ENCODE measurements around the gene PLPPR1.

DNA sequence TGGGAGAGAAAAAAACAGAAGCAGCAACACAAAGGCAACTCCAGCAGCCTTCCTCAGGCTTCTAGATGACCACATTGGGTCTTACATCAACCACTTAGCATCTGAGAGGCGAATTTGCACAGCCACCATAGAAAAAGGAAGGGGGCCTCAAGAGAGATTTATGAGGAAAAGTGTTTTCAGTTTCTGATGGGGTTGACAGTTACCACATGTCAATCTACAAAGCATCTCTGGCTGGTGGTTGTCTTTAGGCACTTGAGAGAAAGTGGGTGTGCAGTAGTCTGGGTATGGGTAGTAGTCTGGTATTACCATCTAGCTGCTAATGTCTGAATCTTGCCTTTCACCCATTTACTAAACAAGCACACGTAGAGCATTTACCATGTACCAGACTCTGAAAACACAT is 218.8 kb downstream of the PLPPR1 start:
- no peak for TF ChIP-seq POLR2A (IDR thresholded peaks at IDR 0.05)
- TF ChIP-seq, protein P1, sequence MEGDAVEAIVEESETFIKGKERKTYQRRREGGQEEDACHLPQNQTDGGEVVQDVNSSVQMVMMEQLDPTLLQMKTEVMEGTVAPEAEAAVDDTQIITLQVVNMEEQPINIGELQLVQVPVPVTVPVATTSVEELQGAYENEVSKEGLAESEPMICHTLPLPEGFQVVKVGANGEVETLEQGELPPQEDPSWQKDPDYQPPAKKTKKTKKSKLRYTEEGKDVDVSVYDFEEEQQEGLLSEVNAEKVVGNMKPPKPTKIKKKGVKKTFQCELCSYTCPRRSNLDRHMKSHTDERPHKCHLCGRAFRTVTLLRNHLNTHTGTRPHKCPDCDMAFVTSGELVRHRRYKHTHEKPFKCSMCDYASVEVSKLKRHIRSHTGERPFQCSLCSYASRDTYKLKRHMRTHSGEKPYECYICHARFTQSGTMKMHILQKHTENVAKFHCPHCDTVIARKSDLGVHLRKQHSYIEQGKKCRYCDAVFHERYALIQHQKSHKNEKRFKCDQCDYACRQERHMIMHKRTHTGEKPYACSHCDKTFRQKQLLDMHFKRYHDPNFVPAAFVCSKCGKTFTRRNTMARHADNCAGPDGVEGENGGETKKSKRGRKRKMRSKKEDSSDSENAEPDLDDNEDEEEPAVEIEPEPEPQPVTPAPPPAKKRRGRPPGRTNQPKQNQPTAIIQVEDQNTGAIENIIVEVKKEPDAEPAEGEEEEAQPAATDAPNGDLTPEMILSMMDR (IDR thresholded peaks at IDR 0.05) = no peak

Measured in transverse colon (tissue), 3 donors.